IPS DF 6.9 (cell line): ENCODE data around the gene COQ8A.

Experiments
- DNase-seq: peaks from one replicate; pipeline ENCODE4 v3.0.0-alpha.2; 2013; ENCODE audit warnings: low read depth, low spot score
- H3K27ac ChIP-seq: one replicate; pipeline ENCODE4 v1.5.1; 2013; ENCODE audit warnings: low read length, control low read depth
- H3K27me3 ChIP-seq: 2 replicates; pipeline ENCODE4 v1.6.1; 2013; ENCODE audit warnings: mild to moderate bottlenecking, low read length; ENCODE audit not compliant: control insufficient read depth, insufficient read depth
- H3K36me3 ChIP-seq: 2 replicates; pipeline ENCODE4 v1.6.1; 2013; ENCODE audit warnings: low read length; ENCODE audit not compliant: control insufficient read depth, insufficient read depth
- H3K4me1 ChIP-seq: 2 replicates; pipeline ENCODE4 v1.6.1; 2013; ENCODE audit warnings: low read length; ENCODE audit not compliant: control insufficient read depth, insufficient read depth
- H3K4me3 ChIP-seq: 2 replicates; pipeline ENCODE4 v1.5.1; 2013; ENCODE audit warnings: mild to moderate bottlenecking, low read length
- H3K9me3 ChIP-seq: 2 replicates; pipeline ENCODE4 v1.6.1; 2013; ENCODE audit warnings: low read length, inconsistent platforms; ENCODE audit not compliant: control insufficient read depth, insufficient read depth
- WGBS: extraction: QIAGEN DNeasy Blood & Tissue Kit; methylation state at CpG from one replicate; pipeline ENCODE4 v1.1.7; 2013; ENCODE audit warnings: mixed read lengths, missing lambda C conversion rate; ENCODE audit not compliant: insufficient read length, insufficient coverage; 5-methylcytosine and 5-hydroxymethylcytosine counted together

The COQ8A gene

GRCh38 chr1:227010645-227011044, 70.6 kb downstream of the COQ8A start:
- Histone ChIP-seq H3K4me3 (no peak overlapping the region), H3K27me3 (no peaks in the 10 kb centered on the region), H3K4me1 (no peaks in the 10 kb centered on the region), H3K27ac (no peak overlapping the region), H3K9me3 (no peaks in the 10 kb centered on the region), H3K36me3 (no peaks in the 10 kb centered on the region)
- no peak for DNase-seq
- no CpG with 5 or more reads among the region's 5 CpGs for WGBS

- Histone ChIP-seq H3K36me3 (no peaks in the 10 kb centered on the region), H3K4me3 (no peak overlapping the region), H3K27me3 (no peaks in the 10 kb centered on the region), H3K9me3 (no peaks in the 10 kb centered on the region), H3K27ac (no peak overlapping the region), H3K4me1 (no peaks in the 10 kb centered on the region)
- no CpG with 5 or more reads among the region's 3 CpGs for WGBS
- no peak for DNase-seq
Observed at GRCh38 chr1:227016990-227017389, 76.9 kb downstream of the COQ8A start.

- no peaks in the 10 kb centered on the region for H3K9me3 ChIP-seq
- no peaks in the 10 kb centered on the region for H3K4me1 ChIP-seq
- no peaks in the 10 kb centered on the region for H3K27me3 ChIP-seq
- DNase-seq: no peak
- no peak overlapping the region for H3K27ac ChIP-seq
- H3K4me3 ChIP-seq: no peak overlapping the region
- peaks cover 3% of the 10 kb centered on the region; the same call in 1 of the 2 replicates for H3K36me3 ChIP-seq
- WGBS: no CpG with 5 or more reads among the region's 3 CpGs
Observed at GRCh38 chr1:227032396-227032795, 92.3 kb downstream of the COQ8A start.

- no CpG with 5 or more reads among the region's 2 CpGs for WGBS
Observed at GRCh38 chr1:227033880-227034279, 93.8 kb downstream of the COQ8A start.

GRCh38 chr1:227035316-227035715, 95.2 kb downstream of the COQ8A start:
- WGBS: no CpG with 5 or more reads among the region's 2 CpGs
- Histone ChIP-seq H3K27me3 (no peaks in the 10 kb centered on the region), H3K9me3 (no peaks in the 10 kb centered on the region), H3K27ac (no peak overlapping the region), H3K36me3 (no peaks in the 10 kb centered on the region; the same call in 1 of the 2 replicates), H3K4me1 (no peaks in the 10 kb centered on the region), H3K4me3 (no peak overlapping the region)
- DNase-seq: no peak

More at GRCh38 chr1:227033880-227034279, 93.8 kb downstream of the COQ8A start:
- Histone ChIP-seq H3K9me3 (no peaks in the 10 kb centered on the region), H3K36me3 (no peaks in the 10 kb centered on the region; the same call in 1 of the 2 replicates), H3K27me3 (no peaks in the 10 kb centered on the region), H3K4me1 (no peaks in the 10 kb centered on the region), H3K4me3 (no peak overlapping the region), H3K27ac (no peak overlapping the region)
- DNase-seq: no peak

- H3K36me3 ChIP-seq: no peaks in the 10 kb centered on the region; the same call in 1 of the 2 replicates
- WGBS: no CpG with 5 or more reads among the region's 1 CpG
- no peaks in the 10 kb centered on the region for H3K4me1 ChIP-seq
- DNase-seq: no peak
- no peaks in the 10 kb centered on the region for H3K9me3 ChIP-seq
- H3K27ac ChIP-seq: no peak overlapping the region
- H3K4me3 ChIP-seq: no peak overlapping the region
- no peaks in the 10 kb centered on the region for H3K27me3 ChIP-seq
Observed at GRCh38 chr1:227037121-227037520, 97.0 kb downstream of the COQ8A start.
